HEK293 (cell line): ENCODE measurements around the gene RASSF8.

Experiments used
- BCL6B ChIP-seq: fragments of 450-650 bp; formaldehyde crosslinking; IDR thresholded peaks from 2 replicates; pipeline ENCODE4 v1.5.1; 2017; ENCODE audit warnings: missing biosample characterization, missing genetic modification characterization
- GLI2 ChIP-seq: fragments of 450-650 bp; formaldehyde crosslinking; IDR thresholded peaks from 2 replicates; pipeline ENCODE4; 2017; ENCODE audit warnings: missing biosample characterization, missing genetic modification characterization, low read depth, borderline replicate concordance
- HOXC10 ChIP-seq: sonication (generic); formaldehyde crosslinking; IDR thresholded peaks from 2 replicates; pipeline ENCODE4 v1.8.1; 2023; ENCODE audit warnings: mild to moderate bottlenecking, missing genetic modification reagents
- HOXD13 ChIP-seq: sonication (generic); formaldehyde crosslinking; IDR thresholded peaks from 2 replicates; pipeline ENCODE4 v1.8.0; 2022; ENCODE audit warnings: missing genetic modification reagents, borderline replicate concordance
- INSM2 ChIP-seq: fragments of 450-650 bp; formaldehyde crosslinking; IDR thresholded peaks from 2 replicates; pipeline ENCODE4 v1.5.1; 2016; ENCODE audit warnings: missing biosample characterization, missing genetic modification characterization
- KLF8 ChIP-seq: fragments of 450-650 bp; formaldehyde crosslinking; IDR thresholded peaks from 2 replicates; pipeline ENCODE4 v1.5.1; 2016; ENCODE audit warnings: missing biosample characterization, missing genetic modification characterization
- PATZ1 ChIP-seq: fragments of 450-650 bp; formaldehyde crosslinking; IDR thresholded peaks from 2 replicates; pipeline ENCODE4 v1.5.1; 2016; ENCODE audit warnings: missing biosample characterization, missing genetic modification characterization
- SCRT2 ChIP-seq: fragments of 450-650 bp; formaldehyde crosslinking; IDR thresholded peaks from 2 replicates; pipeline ENCODE4 v1.5.1; 2016; ENCODE audit warnings: missing biosample characterization, missing genetic modification characterization
- SP3 ChIP-seq: fragments of 450-650 bp; formaldehyde crosslinking; IDR thresholded peaks from 2 replicates; pipeline ENCODE4 v1.5.1; 2016; ENCODE audit warnings: missing biosample characterization, missing genetic modification characterization
- TCF7L2 ChIP-seq: IDR thresholded peaks from 2 replicates; pipeline ENCODE4 v1.6.1; 2011; ENCODE audit warnings: low read depth, mild to moderate bottlenecking, inconsistent platforms, low read length, moderate library complexity, borderline replicate concordance
- ZBTB8A ChIP-seq: fragments of 450-650 bp; formaldehyde crosslinking; IDR thresholded peaks from 2 replicates; pipeline ENCODE4 v1.5.1; 2016; ENCODE audit warnings: missing biosample characterization, missing genetic modification characterization
- ZFP37 ChIP-seq: fragments of 450-650 bp; formaldehyde crosslinking; IDR thresholded peaks from 2 replicates; pipeline ENCODE4 v1.5.1; 2016; ENCODE audit warnings: missing biosample characterization, missing genetic modification characterization
- ZNF10 ChIP-seq: fragments of 450-650 bp; formaldehyde crosslinking; IDR thresholded peaks from 2 replicates; pipeline ENCODE4 v1.5.1; 2017; ENCODE audit warnings: missing biosample characterization, missing genetic modification characterization
- ZNF121 ChIP-seq: fragments of 450-650 bp; formaldehyde crosslinking; IDR thresholded peaks from 2 replicates; pipeline ENCODE4 v1.5.1; 2016; ENCODE audit warnings: missing biosample characterization, missing genetic modification characterization
- ZNF138 ChIP-seq: fragments of 450-650 bp; formaldehyde crosslinking; IDR thresholded peaks from 2 replicates; pipeline ENCODE4 v1.5.1; 2016; ENCODE audit warnings: missing biosample characterization, missing genetic modification characterization, borderline replicate concordance
- ZNF174 ChIP-seq: fragments of 450-650 bp; formaldehyde crosslinking; IDR thresholded peaks from 2 replicates; pipeline ENCODE4 v1.5.0; 2017; ENCODE audit warnings: missing biosample characterization, mild to moderate bottlenecking, missing genetic modification characterization
- ZNF19 ChIP-seq: fragments of 450-650 bp; formaldehyde crosslinking; IDR thresholded peaks from 2 replicates; pipeline ENCODE4; 2016; ENCODE audit warnings: missing biosample characterization, missing genetic modification characterization, low read depth
- ZNF223 ChIP-seq: fragments of 450-650 bp; formaldehyde crosslinking; IDR thresholded peaks from 2 replicates; pipeline ENCODE4 v1.5.1; 2016; ENCODE audit warnings: missing biosample characterization, missing genetic modification characterization
- ZNF350 ChIP-seq: fragments of 450-650 bp; formaldehyde crosslinking; IDR thresholded peaks from 2 replicates; pipeline ENCODE4 v1.5.0; 2017; ENCODE audit warnings: missing biosample characterization, mild to moderate bottlenecking, missing genetic modification characterization
- ZNF354C ChIP-seq: fragments of 450-650 bp; formaldehyde crosslinking; IDR thresholded peaks from 2 replicates; pipeline ENCODE4 v1.5.1; 2016; ENCODE audit warnings: missing biosample characterization, missing genetic modification characterization, low read depth, borderline replicate concordance
- ZNF48 ChIP-seq: fragments of 450-650 bp; formaldehyde crosslinking; IDR thresholded peaks from 2 replicates; pipeline ENCODE4 v1.5.1; 2016; ENCODE audit warnings: missing biosample characterization, missing genetic modification characterization
- ZNF610 ChIP-seq: fragments of 450-650 bp; formaldehyde crosslinking; IDR thresholded peaks from 2 replicates; pipeline ENCODE4 v1.5.1; 2016; ENCODE audit warnings: missing biosample characterization, missing genetic modification characterization, borderline replicate concordance
- ZNF664 ChIP-seq: fragments of 450-650 bp; formaldehyde crosslinking; IDR thresholded peaks from 2 replicates; pipeline ENCODE4 v1.5.1; 2016; ENCODE audit warnings: missing biosample characterization, missing genetic modification characterization
- ZNF777 ChIP-seq: fragments of 450-650 bp; formaldehyde crosslinking; IDR thresholded peaks from 2 replicates; pipeline ENCODE4 v1.5.1; 2017; ENCODE audit warnings: missing biosample characterization, missing genetic modification characterization, borderline replicate concordance
- TF ChIP-seq, protein P1 (sequence below): fragments of 450-650 bp; formaldehyde crosslinking; IDR thresholded peaks from 2 replicates; pipeline ENCODE4 v1.5.1; 2016; ENCODE audit warnings: missing biosample characterization, missing genetic modification characterization
- TF ChIP-seq, protein P2 (sequence below): fragments of 450-650 bp; formaldehyde crosslinking; IDR thresholded peaks from 2 replicates; pipeline ENCODE4 v1.5.1; 2016; ENCODE audit warnings: missing biosample characterization, missing genetic modification characterization
- TF ChIP-seq, protein P3 (sequence below): fragments of 450-650 bp; formaldehyde crosslinking; IDR thresholded peaks from 2 replicates; pipeline ENCODE4 v1.5.1; 2016; ENCODE audit warnings: missing biosample characterization, missing genetic modification characterization
- TF ChIP-seq, protein P4 (sequence below): IDR thresholded peaks from 2 replicates; pipeline ENCODE4 v1.6.1; 2011; ENCODE audit warnings: mild to moderate bottlenecking, low read depth, low read length, borderline replicate concordance

The RASSF8 gene

GRCh38 chr12:25992026-25992782 lies 33.7 kb downstream of the RASSF8 start (continued):
- TF ChIP-seq BCL6B = peak; percentile 78
- no peak for TF ChIP-seq ZBTB8A (tag by site-specific recombination)
- peak; percentile 92 for TF ChIP-seq ZNF10 (tag by site-specific recombination)
- TF ChIP-seq ZNF48 (tag by site-specific recombination) = no peak
- TF ChIP-seq ZFP37 (tag by site-specific recombination) = 0 out of 2 replicates have a peak, but pooled peaks have one; percentile 68
- no peak for TF ChIP-seq TCF7L2
- peak; percentile 56; the same call in 1 of the 2 replicates for TF ChIP-seq PATZ1
- TF ChIP-seq ZNF121 (tag by site-specific recombination) = no peak
- no peak for TF ChIP-seq HOXD13 (CRISPR knock-in tag)
- TF ChIP-seq INSM2 (tag by site-specific recombination) = no peak
- TF ChIP-seq ZNF19 = no peak
- TF ChIP-seq ZNF350 (tag by site-specific recombination) = no peak
- no peak for TF ChIP-seq HOXC10 (CRISPR knock-in tag)
- TF ChIP-seq ZNF223 (tag by site-specific recombination) = no peak
- TF ChIP-seq GLI2 (tag by site-specific recombination) = no peak
- TF ChIP-seq, protein P1, sequence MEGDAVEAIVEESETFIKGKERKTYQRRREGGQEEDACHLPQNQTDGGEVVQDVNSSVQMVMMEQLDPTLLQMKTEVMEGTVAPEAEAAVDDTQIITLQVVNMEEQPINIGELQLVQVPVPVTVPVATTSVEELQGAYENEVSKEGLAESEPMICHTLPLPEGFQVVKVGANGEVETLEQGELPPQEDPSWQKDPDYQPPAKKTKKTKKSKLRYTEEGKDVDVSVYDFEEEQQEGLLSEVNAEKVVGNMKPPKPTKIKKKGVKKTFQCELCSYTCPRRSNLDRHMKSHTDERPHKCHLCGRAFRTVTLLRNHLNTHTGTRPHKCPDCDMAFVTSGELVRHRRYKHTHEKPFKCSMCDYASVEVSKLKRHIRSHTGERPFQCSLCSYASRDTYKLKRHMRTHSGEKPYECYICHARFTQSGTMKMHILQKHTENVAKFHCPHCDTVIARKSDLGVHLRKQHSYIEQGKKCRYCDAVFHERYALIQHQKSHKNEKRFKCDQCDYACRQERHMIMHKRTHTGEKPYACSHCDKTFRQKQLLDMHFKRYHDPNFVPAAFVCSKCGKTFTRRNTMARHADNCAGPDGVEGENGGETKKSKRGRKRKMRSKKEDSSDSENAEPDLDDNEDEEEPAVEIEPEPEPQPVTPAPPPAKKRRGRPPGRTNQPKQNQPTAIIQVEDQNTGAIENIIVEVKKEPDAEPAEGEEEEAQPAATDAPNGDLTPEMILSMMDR (tag by site-specific recombination) = no peak
- TF ChIP-seq, protein P2, sequence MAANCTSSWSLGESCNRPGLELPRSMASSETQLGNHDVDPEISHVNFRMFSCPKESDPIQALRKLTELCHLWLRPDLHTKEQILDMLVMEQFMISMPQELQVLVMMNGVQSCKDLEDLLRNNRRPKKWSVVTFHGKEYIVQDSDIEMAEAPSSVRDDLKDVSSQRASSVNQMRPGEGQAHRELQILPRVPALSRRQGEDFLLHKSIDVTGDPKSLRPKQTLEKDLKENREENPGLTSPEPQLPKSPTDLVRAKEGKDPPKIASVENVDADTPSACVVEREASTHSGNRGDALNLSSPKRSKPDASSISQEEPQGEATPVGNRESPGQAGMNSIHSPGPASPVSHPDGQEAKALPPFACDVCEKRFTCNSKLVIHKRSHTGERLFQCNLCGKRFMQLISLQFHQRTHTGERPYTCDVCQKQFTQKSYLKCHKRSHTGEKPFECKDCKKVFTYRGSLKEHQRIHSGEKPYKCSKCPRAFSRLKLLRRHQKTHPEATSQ = no peak
- TF ChIP-seq SP3 = no peak; the same call in 1 of the 2 replicates
- no peak for TF ChIP-seq ZNF174
- peak; percentile 80 for TF ChIP-seq KLF8 (tag by site-specific recombination)
- TF ChIP-seq ZNF354C (tag by site-specific recombination) = no peak
- TF ChIP-seq, protein P3, sequence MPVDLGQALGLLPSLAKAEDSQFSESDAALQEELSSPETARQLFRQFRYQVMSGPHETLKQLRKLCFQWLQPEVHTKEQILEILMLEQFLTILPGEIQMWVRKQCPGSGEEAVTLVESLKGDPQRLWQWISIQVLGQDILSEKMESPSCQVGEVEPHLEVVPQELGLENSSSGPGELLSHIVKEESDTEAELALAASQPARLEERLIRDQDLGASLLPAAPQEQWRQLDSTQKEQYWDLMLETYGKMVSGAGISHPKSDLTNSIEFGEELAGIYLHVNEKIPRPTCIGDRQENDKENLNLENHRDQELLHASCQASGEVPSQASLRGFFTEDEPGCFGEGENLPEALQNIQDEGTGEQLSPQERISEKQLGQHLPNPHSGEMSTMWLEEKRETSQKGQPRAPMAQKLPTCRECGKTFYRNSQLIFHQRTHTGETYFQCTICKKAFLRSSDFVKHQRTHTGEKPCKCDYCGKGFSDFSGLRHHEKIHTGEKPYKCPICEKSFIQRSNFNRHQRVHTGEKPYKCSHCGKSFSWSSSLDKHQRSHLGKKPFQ (tag by site-specific recombination) = no peak
- no peak for TF ChIP-seq ZNF610 (tag by site-specific recombination)
- TF ChIP-seq, protein P4, sequence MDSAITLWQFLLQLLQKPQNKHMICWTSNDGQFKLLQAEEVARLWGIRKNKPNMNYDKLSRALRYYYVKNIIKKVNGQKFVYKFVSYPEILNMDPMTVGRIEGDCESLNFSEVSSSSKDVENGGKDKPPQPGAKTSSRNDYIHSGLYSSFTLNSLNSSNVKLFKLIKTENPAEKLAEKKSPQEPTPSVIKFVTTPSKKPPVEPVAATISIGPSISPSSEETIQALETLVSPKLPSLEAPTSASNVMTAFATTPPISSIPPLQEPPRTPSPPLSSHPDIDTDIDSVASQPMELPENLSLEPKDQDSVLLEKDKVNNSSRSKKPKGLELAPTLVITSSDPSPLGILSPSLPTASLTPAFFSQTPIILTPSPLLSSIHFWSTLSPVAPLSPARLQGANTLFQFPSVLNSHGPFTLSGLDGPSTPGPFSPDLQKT = no peak
- TF ChIP-seq ZNF138 (tag by site-specific recombination) = no peak
- no peak for TF ChIP-seq ZNF777 (tag by site-specific recombination)
- no peak for TF ChIP-seq ZNF664 (tag by site-specific recombination)
- TF ChIP-seq SCRT2 (tag by site-specific recombination) = no peak
